H1 (cell line): ENCODE data around the gene UBE3C. TPM values are rescaled to one million over a fixed set of nuclear protein-coding genes. Genes with fewer than 3 reads are reported as not detected.

Source experiments
- CTCF ChIA-PET: fragments of 300-600 bp; sonication (Branson Sonifier 250); formaldehyde crosslinking; loops from one replicate; lab custom pipeline; 2021; ENCODE audit not compliant: partially characterized antibody; lab: Charles Lee
- POLR2A ChIA-PET: fragments of 300-600 bp; sonication (Branson Sonifier 250); formaldehyde crosslinking; loops from one replicate; lab custom pipeline; 2021; ENCODE audit warnings: inconsistent platforms; ENCODE audit not compliant: partially characterized antibody; lab: Charles Lee
- DNase-seq, 2 experiments: peaks; one replicate each; pipeline versions ENCODE4 v3.0.0 to v3.0.0-alpha.2; 2010 to 2022; ENCODE audit warnings: low spot score in 2 of 2, low read depth in 1 of 2, mixed read lengths in 1 of 2
- FAIRE-seq: peaks from 2 replicates; lab custom pipeline; 2011; peaks lifted over from hg19 to GRCh38; lab: Jason Lieb, UNC
- H2AFZ ChIP-seq: 2 replicates; pipeline ENCODE4 v1.8.1; 2012; ENCODE audit warnings: low read length, inconsistent platforms
- H2AK5ac ChIP-seq: 2 replicates; pipeline ENCODE4 v1.6.1; 2013; ENCODE audit warnings: low read depth, low read length
- H2BK120ac ChIP-seq: replicated peaks from 2 replicates; pipeline ENCODE3; 2013; ENCODE audit warnings: low read depth, low read length, inconsistent platforms
- H2BK12ac ChIP-seq: 2 replicates; pipeline ENCODE4 v1.6.1; 2013; ENCODE audit warnings: low read depth, low read length
- H2BK15ac ChIP-seq: 2 replicates; pipeline ENCODE4 v1.6.1; 2013; ENCODE audit warnings: low read length
- H2BK20ac ChIP-seq: 2 replicates; pipeline ENCODE4 v1.6.1; 2013; ENCODE audit warnings: low read length
- H2BK5ac ChIP-seq: 2 replicates; pipeline ENCODE4 v1.6.1; 2013; ENCODE audit warnings: low read depth, low read length
- H3K14ac ChIP-seq: 2 replicates; pipeline ENCODE4 v1.6.1; 2013; ENCODE audit warnings: inconsistent platforms; ENCODE audit not compliant: insufficient read length
- H3K18ac ChIP-seq: 2 replicates; pipeline ENCODE4 v1.6.1; 2013; ENCODE audit warnings: low read length; ENCODE audit errors: extremely low read depth
- H3K23ac ChIP-seq: 2 replicates; pipeline ENCODE4 v1.6.1; 2013; ENCODE audit warnings: inconsistent platforms; ENCODE audit not compliant: insufficient read length
- H3K23me2 ChIP-seq: 2 replicates; pipeline ENCODE4 v1.6.1; 2013; ENCODE audit warnings: low read depth, low read length
- H3K27ac ChIP-seq: 2 replicates; pipeline ENCODE4 v1.6.1; 2011; ENCODE audit warnings: low read depth, low read length, inconsistent platforms
- H3K27me3 ChIP-seq, 4 experiments: replicated peaks in 1 of 4; 1 replicate in 1 of 4; 2 replicates in 3 of 4; pipeline versions ENCODE4 v1.6.1 to v1.8.1; 2011 to 2013; ENCODE audit warnings: low read length in 3 of 4, mild to moderate bottlenecking in 3 of 4, inconsistent platforms in 2 of 4, mixed read lengths in 2 of 4, moderate library complexity in 1 of 4; ENCODE audit not compliant: control insufficient read depth in 3 of 4, insufficient read depth in 3 of 4; ENCODE audit errors: extremely low read depth in 1 of 4
- H3K36me3 ChIP-seq, 4 experiments: 2 replicates each; pipeline versions ENCODE4 v1.6.1 to v1.8.1; 2011 to 2013; ENCODE audit warnings: mild to moderate bottlenecking in 4 of 4, low read length in 3 of 4, moderate library complexity in 2 of 4, control low read depth in 1 of 4, inconsistent platforms in 1 of 4; ENCODE audit not compliant: insufficient read depth in 4 of 4, control insufficient read depth in 2 of 4
- H3K4ac ChIP-seq: replicated peaks from 2 replicates; pipeline ENCODE3; 2013; ENCODE audit warnings: low read length, low read depth, mixed read lengths, inconsistent platforms; ENCODE audit not compliant: insufficient read length
- H3K4me1 ChIP-seq, 4 experiments: replicated peaks in 1 of 4; 1 replicate in 1 of 4; 2 replicates in 3 of 4; pipeline versions ENCODE4 v1.6.1 to v1.8.1; 2011 to 2013; ENCODE audit warnings: low read length in 3 of 4, inconsistent platforms in 2 of 4, mixed read lengths in 1 of 4; ENCODE audit not compliant: insufficient read depth in 4 of 4, control insufficient read depth in 3 of 4
- H3K4me2 ChIP-seq, 2 experiments: 2 replicates each; pipeline versions ENCODE4 v1.6.1 to v1.8.1; 2011 to 2013; ENCODE audit warnings: low read depth in 2 of 2, low read length in 2 of 2, control low read depth in 1 of 2, inconsistent platforms in 1 of 2, mild to moderate bottlenecking in 1 of 2; ENCODE audit not compliant: insufficient read depth in 1 of 2
- H3K4me3 ChIP-seq, 4 experiments: fragments of 200-600, 300-600 bp in 1 of 4; sonication (generic), shearing (Covaris generic), sonication (Bioruptor Twin) in 1 of 4; 2 replicates each; pipeline versions ENCODE4 v1.5.1 to v1.8.1; 2011 to 2016; ENCODE audit warnings: low read length in 4 of 4, low read depth in 3 of 4, control low read depth in 2 of 4, inconsistent platforms in 2 of 4, mild to moderate bottlenecking in 2 of 4, mixed read lengths in 1 of 4, moderate library complexity in 1 of 4; ENCODE audit not compliant: insufficient read depth in 2 of 4; ENCODE audit errors: extremely low read depth in 1 of 4
- H3K56ac ChIP-seq: replicated peaks from 2 replicates; pipeline ENCODE3; 2013; ENCODE audit warnings: low read depth, mild to moderate bottlenecking, mixed read lengths, low read length, inconsistent platforms; ENCODE audit not compliant: insufficient read length
- H3K79me1 ChIP-seq: 2 replicates; pipeline ENCODE4 v1.6.1; 2013; ENCODE audit warnings: low read depth, low read length, control low read depth
- H3K79me2 ChIP-seq, 2 experiments: 2 replicates each; pipeline versions ENCODE4 v1.6.1 to v1.8.1; 2012 to 2013; ENCODE audit warnings: low read length in 2 of 2, mild to moderate bottlenecking in 2 of 2, inconsistent platforms in 1 of 2; ENCODE audit not compliant: insufficient read depth in 2 of 2, control insufficient read depth in 1 of 2
- H3K9ac ChIP-seq, 4 experiments: replicated peaks in 1 of 4; 1 replicate in 1 of 4; 2 replicates in 3 of 4; pipeline versions ENCODE4 v1.6.1 to v1.8.1; 2011 to 2013; ENCODE audit warnings: low read depth in 3 of 4, low read length in 3 of 4, control low read depth in 2 of 4, mild to moderate bottlenecking in 2 of 4, moderate library complexity in 2 of 4, inconsistent platforms in 1 of 4; ENCODE audit errors: extremely low read depth in 1 of 4
- H3K9me3 ChIP-seq, 2 experiments: 2 replicates each; pipeline versions ENCODE4 v1.6.1 to v1.8.1; 2012 to 2013; ENCODE audit warnings: mild to moderate bottlenecking in 2 of 2, moderate library complexity in 2 of 2, control low read depth in 1 of 2, inconsistent platforms in 1 of 2, low read depth in 1 of 2, low read length in 1 of 2, mixed read lengths in 1 of 2; ENCODE audit not compliant: insufficient read depth in 2 of 2
- H4K20me1 ChIP-seq, 2 experiments: replicated peaks in 1 of 2; 2 replicates each; pipeline versions ENCODE3 to v1.8.1; 2011 to 2013; ENCODE audit warnings: inconsistent platforms in 2 of 2, low read length in 2 of 2, mild to moderate bottlenecking in 1 of 2; ENCODE audit not compliant: insufficient read depth in 2 of 2, control insufficient read depth in 1 of 2
- H4K5ac ChIP-seq: 2 replicates; pipeline ENCODE4 v1.6.1; 2013; ENCODE audit warnings: low read length, low read depth, mixed read lengths, inconsistent platforms; ENCODE audit not compliant: insufficient read length
- H4K8ac ChIP-seq: 2 replicates; pipeline ENCODE4 v1.8.0; 2013; ENCODE audit warnings: mild to moderate bottlenecking, moderate library complexity, low read length, inconsistent platforms; ENCODE audit not compliant: insufficient read depth; ENCODE audit errors: extremely low read depth
- H4K91ac ChIP-seq: replicated peaks from 2 replicates; pipeline ENCODE3; 2013; ENCODE audit warnings: low read length, mixed read lengths, inconsistent platforms; ENCODE audit not compliant: insufficient read length
- ASH2L ChIP-seq: fragments of 200-600, 300-600 bp; sonication (generic); IDR thresholded peaks from one replicate; pipeline ENCODE4 v1.7.1; 2017; ENCODE audit warnings: low read length
- BCL11A ChIP-seq, 2 experiments: IDR thresholded peaks; one replicate each; pipeline ENCODE4 v1.6.1; 2011; ENCODE audit warnings: low read depth in 2 of 2, low read length in 2 of 2, mild to moderate bottlenecking in 2 of 2
- CBX5 ChIP-seq: fragments of 300-800, 300-1000 bp; sonication (generic); IDR thresholded peaks from 2 replicates; pipeline ENCODE4 v1.7.1; 2016; ENCODE audit warnings: antibody characterized with exemption, low read length, low read depth
- GTF2F1 ChIP-seq: IDR thresholded peaks from 2 replicates; pipeline ENCODE4 v1.6.1; 2012; ENCODE audit warnings: low read depth, low read length, improper control_type of control experiment, borderline replicate concordance
- RAD21 ChIP-seq, 2 experiments: IDR thresholded peaks in 1 of 2; conservative IDR thresholded peaks in 1 of 2; 2 replicates each; pipeline ENCODE4 v1.6.1; 2011; ENCODE audit warnings: low read depth in 2 of 2, low read length in 2 of 2, improper control_type of control experiment in 1 of 2, inconsistent platforms in 1 of 2, mild to moderate bottlenecking in 1 of 2, moderate library complexity in 1 of 2
- RXRA ChIP-seq: IDR thresholded peaks from 2 replicates; pipeline ENCODE4 v1.6.1; 2011; ENCODE audit warnings: low read depth, mild to moderate bottlenecking, low read length, moderate library complexity; ENCODE audit not compliant: insufficient read depth
- SP1 ChIP-seq: IDR thresholded peaks from 2 replicates; pipeline ENCODE4 v1.6.1; 2011; ENCODE audit warnings: low read depth, low read length
- TAF1 ChIP-seq: IDR thresholded peaks from 2 replicates; pipeline ENCODE4 v1.6.1; 2011; ENCODE audit warnings: mild to moderate bottlenecking, low read depth, low read length
- WGBS, 2 experiments: shearing (Covaris generic) in 1 of 2; methylation state at CpG; one replicate each; pipeline versions ENCODE4 v1.1.6 to v1.1.7; 2013 to 2015; ENCODE audit warnings: low lambda C conversion rate in 2 of 2, mixed read lengths in 2 of 2, inconsistent platforms in 1 of 2, low coverage in 1 of 2, missing lambda C conversion rate in 1 of 2; ENCODE audit not compliant: insufficient replicate concordance in 2 of 2, insufficient coverage in 1 of 2, insufficient read length in 1 of 2; ENCODE audit errors: extremely low coverage in 1 of 2, missing lambda C conversion rate in 1 of 2; 5-methylcytosine and 5-hydroxymethylcytosine counted together
- polyA plus RNA-seq, 7 experiments: library from polyadenylated mRNA; depleted of rRNA in 3 of 7; stranded (reverse) in 5 of 7; unstranded in 2 of 7; fragments of >200 nt in 5 of 7; fragments of 200-250 nt in 2 of 7; gene quantifications; 1 replicate in 5 of 7; 2 replicates in 1 of 7; 4 replicates in 1 of 7; pipeline versions ENCODE4 v1.2.1 to v1.2.3, GENCODE V29; 2011 to 2013; ENCODE audit warnings: missing spikeins in 2 of 7, mixed read lengths in 2 of 7
- total RNA-seq: library from RNA; stranded (reverse); fragmentation: NEBNext Ultra II Directional; extraction: Animal tissue kit (Norgen Biotek cat#: 25700); gene quantifications from 2 replicates; pipeline ENCODE4 v1.2.1, GENCODE V29; 2021

The UBE3C gene
- total and polyA plus RNA-seq, 2 of the 8 experiments (the other 6 are each of a cell fraction or from before 2014, with no cell fraction given), result 32.0 to 54.1 TPM

DNA sequence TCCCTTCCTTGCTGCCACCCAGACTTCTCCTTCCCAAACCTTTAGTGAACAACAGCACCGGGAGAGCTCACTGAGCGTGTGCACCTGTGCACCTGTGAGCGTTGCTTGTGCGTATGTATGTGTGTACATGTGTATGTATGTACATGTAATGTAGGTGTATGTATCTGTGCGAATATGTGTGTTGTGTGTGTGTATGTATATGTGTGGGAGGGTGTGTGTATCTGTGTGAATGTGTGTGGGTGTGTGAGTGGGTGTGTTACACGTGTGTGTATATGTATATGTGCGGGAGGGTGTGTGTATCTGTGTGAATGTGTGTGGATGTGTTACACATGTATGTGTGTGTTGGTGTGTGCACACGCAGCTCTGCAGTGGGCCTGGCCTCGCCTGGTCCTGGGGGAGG, 153.5 kb downstream of the UBE3C start:
- Histone ChIP-seq H3K9me3 (peaks cover 10 to 22% of the 10 kb centered on the region in 2 experiments; a peak in 3 of 4 replicates), H2BK12ac (peak overlapping the region; percentile 99; the same call in 1 of the 2 replicates), H2AK5ac (peak overlapping the region; percentile 97), H3K79me2 (no peaks in the 10 kb centered on the region), H3K4me2 (no peak overlapping the region), H3K79me1 (no peaks in the 10 kb centered on the region), H3K23ac (no peak overlapping the region), H4K8ac (no peak overlapping the region), H2AFZ (no peak overlapping the region), H3K4ac (peak overlapping the region; percentile 94), H3K56ac (no peak overlapping the region), H4K20me1 (peaks cover 0 to 2% of the 10 kb centered on the region in 2 experiments), H2BK120ac (peak overlapping the region; percentile 41), H3K4me3 (no peak overlapping the region), H3K27me3 (no peaks in the 10 kb centered on the region), H3K9ac (no peak overlapping the region), H2BK5ac (peak overlapping the region; percentile 81; the same call in 1 of the 2 replicates), H3K14ac (no peak overlapping the region), H3K23me2 (peaks cover 4% of the 10 kb centered on the region; the same call in 1 of the 2 replicates), H4K5ac (no peak overlapping the region), H3K4me1 (peaks cover 0 to 9% (median 2%) of the 10 kb centered on the region in 4 experiments; a peak in 3 of 7 replicates), H3K36me3 (no peaks in the 10 kb centered on the region), H3K27ac (no peak overlapping the region), H2BK15ac (peak overlapping the region; percentile 98), H3K18ac (peak overlapping the region; percentile 48; the same call in 1 of the 2 replicates), H4K91ac (peak overlapping the region; percentile 81), H2BK20ac (peak overlapping the region; percentile 99; the same call in 1 of the 2 replicates)
- ChIA-PET POLR2A (interaction anchor here (1.1 kb wide), 1 partner anchor 14 kb away, joined by 4 read pairs; no protein-coding TSS in a partner anchor), CTCF (interaction anchor here (1.4 to 1.8 kb wide), 3 partner anchors 9 to 53 kb away, joined by 4 to 7 read pairs (median 5); no protein-coding TSS in a partner anchor)
- no peak for FAIRE-seq
- WGBS, 2 experiments, result 97% methylated on average over 9 of the region's 9 CpGs; no CpG with 5 or more reads in 1 of the 2 experiments
- DNase-seq, result no peak
- no peak for TF ChIP-seq GTF2F1
- TF ChIP-seq ASH2L, result no peak
- TF ChIP-seq CBX5, result no peak
- no peak for TF ChIP-seq RAD21 (IDR thresholded peaks at IDR 0.05 in 1 of 2, conservative IDR thresholded peaks at IDR 0.05 in 1 of 2; ENCODE audit: low read depth in 2 of 2, low read length in 2 of 2)
- TF ChIP-seq RXRA, result no peak
- no peak for TF ChIP-seq SP1
- TF ChIP-seq BCL11A (IDR thresholded peaks at IDR 0.05; ENCODE audit: low read depth in 2 of 2, low read length in 2 of 2), result no peak
- TF ChIP-seq TAF1, result no peak
